Uterine smooth muscle cell (primary cell): Measurements from ENCODE around the gene SCUBE1. TPM values are rescaled to one million over a fixed set of nuclear protein-coding genes. Genes with fewer than 3 reads are reported as not detected.

Experiments
- total RNA-seq: library from RNA; depleted of rRNA; stranded (reverse); fragments of >200 nt; gene quantifications from 2 replicates; pipeline ENCODE4 v1.2.3, GENCODE V29; 2014

SCUBE1 gene
- not detected in 2 replicates for total RNA-seq

GRCh38 chr22:43343262-43343669 is at the start of gene SCUBE1:
SCUBE1 (minus strand) TSS chr22:43343372; CDS start chr22:43343261, 111 bp downstream.

GRCh38 chr22:43186272-43187170 is 156.7 kb downstream of the SCUBE1 start, which contains the start of gene TTLL12:
TTLL12 (minus strand) TSS chr22:43187134; CDS start chr22:43187069, 65 bp downstream.

DNA sequence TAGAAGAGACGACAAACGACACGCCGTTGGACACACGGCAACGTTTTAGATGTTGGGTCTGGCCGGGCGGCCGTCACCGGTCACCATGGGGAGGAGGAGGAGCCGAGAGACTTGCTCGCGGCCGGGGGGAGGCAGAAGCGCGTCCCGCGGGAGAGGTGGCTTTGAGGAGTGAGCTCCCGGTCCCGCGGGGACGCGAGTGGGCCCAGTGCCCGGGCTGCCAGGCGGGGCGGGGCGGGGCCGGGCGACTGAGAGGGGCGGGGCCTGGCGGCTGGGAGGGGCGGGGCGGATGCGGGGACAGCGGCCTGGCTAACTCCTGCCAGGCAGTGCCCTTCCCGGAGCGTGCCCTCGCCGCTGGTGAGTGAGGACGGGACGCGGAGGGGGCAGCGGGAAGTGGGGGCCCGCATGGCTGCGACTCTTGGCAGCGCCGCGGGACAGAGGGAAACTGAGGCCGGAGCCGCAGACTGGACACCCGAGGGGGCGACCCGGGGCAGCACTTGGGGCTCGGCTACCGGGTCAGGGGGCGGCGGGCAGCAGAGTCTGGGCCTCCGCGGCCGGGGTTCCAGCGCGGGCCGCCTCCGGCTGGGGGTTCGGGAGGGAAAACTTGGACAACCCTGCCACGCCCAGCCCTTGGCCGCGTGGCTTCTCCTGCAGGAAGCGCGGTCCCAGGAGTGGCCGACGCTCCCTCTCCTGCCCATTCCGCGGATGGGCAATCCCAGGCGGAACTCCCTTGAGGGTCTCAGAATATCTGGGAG is 191.7 kb downstream of the SCUBE1 start, which contains the start of gene TSPO:
TSPO (plus strand) TSS at position 309 of the 752 bp plus-strand sequence. CDS start 7,680 bp downstream, outside the sequence.

Other genes with a start within 250 kb of the SCUBE1 start
- not detected in 2 replicates for gene BIK, start 232.6 kb downstream of the SCUBE1 start, total RNA-seq
- 15.2 and 16.3 TPM in 2 replicates for gene MCAT, start 200.0 kb downstream of the SCUBE1 start, total RNA-seq
- 253 and 427 TPM in 2 replicates for gene TSPO, start 191.8 kb downstream of the SCUBE1 start, total RNA-seq
- 28.6 and 31.1 TPM in 2 replicates for gene TTLL12, start 156.2 kb downstream of the SCUBE1 start, total RNA-seq
- gene MPPED1, start 68.6 kb upstream of the SCUBE1 start, total RNA-seq = not detected in 2 replicates